Measurements from ENCODE around the gene C8B. TPM values are rescaled to one million over a fixed set of nuclear protein-coding genes. Genes with fewer than 3 reads are reported as not detected.

C8B gene
- total RNA-seq, 2 donors from 2014 or later, result not detected

DNA sequence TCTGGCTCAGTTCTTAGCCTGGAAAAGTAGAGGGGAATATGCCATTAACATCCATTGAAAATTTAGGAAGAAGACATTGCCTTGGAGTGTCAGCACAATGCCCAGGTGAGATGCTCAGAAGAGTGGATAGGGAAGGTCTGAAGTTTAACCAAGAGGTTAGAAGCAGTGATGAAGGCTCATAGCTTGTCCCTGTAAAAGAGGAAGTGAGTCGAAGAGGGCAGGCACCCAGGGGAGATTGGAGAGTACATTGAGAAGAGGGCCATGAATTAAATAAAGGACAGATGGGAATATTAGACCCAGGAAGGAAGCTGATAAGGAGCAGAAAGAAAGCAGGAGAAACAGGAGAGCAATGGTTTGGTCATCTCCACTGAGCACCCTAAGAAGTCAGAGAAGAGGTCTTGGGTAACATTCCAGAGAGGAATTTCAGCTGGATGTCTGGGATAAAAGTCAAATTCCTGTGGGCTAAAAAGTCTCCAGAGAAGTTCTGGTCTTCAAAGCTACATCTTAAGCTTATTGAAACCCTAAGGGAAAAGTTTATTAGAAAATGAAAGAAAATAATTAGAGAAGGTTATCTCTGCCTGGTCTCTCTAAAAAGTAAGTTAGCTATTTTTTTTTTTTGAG, 17.3 kb downstream of the C8B start:
- no peak overlapping the region for H3K4me3 ChIP-seq
- H3K27ac ChIP-seq, result no peak overlapping the region
- no peaks in the 10 kb centered on the region for H3K36me3 ChIP-seq
- TF ChIP-seq, protein P1, sequence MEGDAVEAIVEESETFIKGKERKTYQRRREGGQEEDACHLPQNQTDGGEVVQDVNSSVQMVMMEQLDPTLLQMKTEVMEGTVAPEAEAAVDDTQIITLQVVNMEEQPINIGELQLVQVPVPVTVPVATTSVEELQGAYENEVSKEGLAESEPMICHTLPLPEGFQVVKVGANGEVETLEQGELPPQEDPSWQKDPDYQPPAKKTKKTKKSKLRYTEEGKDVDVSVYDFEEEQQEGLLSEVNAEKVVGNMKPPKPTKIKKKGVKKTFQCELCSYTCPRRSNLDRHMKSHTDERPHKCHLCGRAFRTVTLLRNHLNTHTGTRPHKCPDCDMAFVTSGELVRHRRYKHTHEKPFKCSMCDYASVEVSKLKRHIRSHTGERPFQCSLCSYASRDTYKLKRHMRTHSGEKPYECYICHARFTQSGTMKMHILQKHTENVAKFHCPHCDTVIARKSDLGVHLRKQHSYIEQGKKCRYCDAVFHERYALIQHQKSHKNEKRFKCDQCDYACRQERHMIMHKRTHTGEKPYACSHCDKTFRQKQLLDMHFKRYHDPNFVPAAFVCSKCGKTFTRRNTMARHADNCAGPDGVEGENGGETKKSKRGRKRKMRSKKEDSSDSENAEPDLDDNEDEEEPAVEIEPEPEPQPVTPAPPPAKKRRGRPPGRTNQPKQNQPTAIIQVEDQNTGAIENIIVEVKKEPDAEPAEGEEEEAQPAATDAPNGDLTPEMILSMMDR (IDR thresholded peaks at IDR 0.05), result no peak
- no peaks in the 10 kb centered on the region for H3K4me1 ChIP-seq (ENCODE audit: control insufficient read depth in 1 of 2, low read depth in 2 of 2)
- DNase-seq (ENCODE audit: low spot score) (no peak), ATAC-seq (ENCODE audit: insufficient number of reproducible peaks, low FRiP score, low read depth) (no peak)
- no peaks in the 10 kb centered on the region for H3K27me3 ChIP-seq (replicated peaks; ENCODE audit: insufficient read depth)
- H3K9me3 ChIP-seq, result no peaks in the 10 kb centered on the region

DNA sequence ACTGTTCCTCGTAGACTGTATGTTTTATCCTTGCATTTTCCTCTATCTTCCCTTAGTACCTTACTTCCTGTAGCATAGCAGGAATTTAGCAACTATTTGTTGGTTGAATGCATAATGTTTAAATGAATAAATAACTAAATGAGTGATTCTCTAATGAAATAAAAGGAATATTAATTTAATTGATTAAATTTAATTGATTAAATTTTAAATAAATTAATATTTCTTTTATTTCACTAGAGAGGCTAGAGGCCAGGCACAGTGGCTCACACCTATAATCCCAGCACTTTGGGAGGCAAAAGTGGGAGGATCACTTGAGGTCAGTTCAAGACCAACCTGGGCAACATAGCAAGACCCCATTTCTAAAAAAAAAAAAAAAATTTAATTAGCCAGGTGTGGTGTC, 25.8 kb downstream of the C8B start:
- DNase-seq (ENCODE audit: low spot score) (no peak), ATAC-seq (ENCODE audit: insufficient number of reproducible peaks, low FRiP score, low read depth) (no peak)
- H3K4me1 ChIP-seq (ENCODE audit: control insufficient read depth in 1 of 2, low read depth in 2 of 2), result no peaks in the 10 kb centered on the region
- no peak overlapping the region for H3K27ac ChIP-seq
- no peaks in the 10 kb centered on the region for H3K36me3 ChIP-seq
- H3K27me3 ChIP-seq (replicated peaks; ENCODE audit: insufficient read depth), result no peaks in the 10 kb centered on the region
- TF ChIP-seq, protein P1 (IDR thresholded peaks at IDR 0.05), result no peak
- H3K9me3 ChIP-seq, result no peaks in the 10 kb centered on the region
- H3K4me3 ChIP-seq, result no peak overlapping the region

GRCh38 chr1:56939209-56939608, 26.6 kb downstream of the C8B start:
- Histone ChIP-seq H3K36me3 (no peaks in the 10 kb centered on the region), H3K4me3 (no peak overlapping the region), H3K27me3 (replicated peaks; ENCODE audit: insufficient read depth) (no peaks in the 10 kb centered on the region), H3K27ac (no peak overlapping the region), H3K9me3 (no peaks in the 10 kb centered on the region), H3K4me1 (ENCODE audit: control insufficient read depth in 1 of 2, low read depth in 2 of 2) (no peaks in the 10 kb centered on the region)
- TF ChIP-seq, protein P1 (IDR thresholded peaks at IDR 0.05), result no peak
- DNase-seq (ENCODE audit: low spot score) (no peak), ATAC-seq (ENCODE audit: insufficient number of reproducible peaks, low FRiP score, low read depth) (no peak)

DNA sequence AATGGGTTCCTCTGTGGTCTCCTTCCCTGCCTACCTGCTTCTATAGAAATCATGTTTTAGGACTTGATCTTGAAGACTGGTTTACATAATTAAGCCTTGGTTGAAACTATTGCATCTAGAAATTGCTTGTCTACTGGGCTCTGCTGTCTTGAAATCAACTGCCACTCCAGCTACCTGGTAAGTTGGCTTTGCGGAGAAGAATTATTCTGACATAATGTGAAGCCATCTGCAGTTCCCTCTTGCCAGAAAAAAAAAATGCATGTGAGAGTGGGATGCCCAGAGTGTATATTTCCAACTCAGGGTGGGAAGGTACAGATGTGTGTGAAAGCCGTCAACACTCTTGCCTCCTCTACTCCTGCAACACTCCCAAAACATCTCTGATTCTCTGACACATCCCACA, 27.2 kb downstream of the C8B start:
- TF ChIP-seq, protein P1 (IDR thresholded peaks at IDR 0.05), result no peak
- Histone ChIP-seq H3K4me1 (ENCODE audit: control insufficient read depth in 1 of 2, low read depth in 2 of 2) (no peaks in the 10 kb centered on the region), H3K36me3 (no peaks in the 10 kb centered on the region), H3K9me3 (no peaks in the 10 kb centered on the region), H3K27me3 (replicated peaks; ENCODE audit: insufficient read depth) (no peaks in the 10 kb centered on the region), H3K4me3 (no peak overlapping the region), H3K27ac (no peak overlapping the region)
- no peak for DNase-seq (ENCODE audit: low spot score)
- ATAC-seq (ENCODE audit: insufficient number of reproducible peaks, low FRiP score, low read depth), result no peak

GRCh38 chr1:56934430-56935060, 31.3 kb downstream of the C8B start:
- TF ChIP-seq, protein P1 (IDR thresholded peaks at IDR 0.05), result no peak
- H3K36me3 ChIP-seq, result no peaks in the 10 kb centered on the region
- no peak overlapping the region for H3K4me3 ChIP-seq
- H3K27ac ChIP-seq, result no peak overlapping the region
- H3K27me3 ChIP-seq (replicated peaks; ENCODE audit: insufficient read depth), result no peaks in the 10 kb centered on the region
- no peak for ATAC-seq (ENCODE audit: insufficient number of reproducible peaks, low FRiP score, low read depth)
- no peaks in the 10 kb centered on the region for H3K9me3 ChIP-seq
- no peak for DNase-seq (ENCODE audit: low spot score)
- no peaks in the 10 kb centered on the region for H3K4me1 ChIP-seq (ENCODE audit: control insufficient read depth in 1 of 2, low read depth in 2 of 2)
